ENCODE results near the gene CHRM3.
"Not testable (repeated sequence)": the region's sequence is repeated elsewhere in the genome, so short reads cannot be mapped to it uniquely, and the experiment has no call there.

CHRM3 gene

DNA sequence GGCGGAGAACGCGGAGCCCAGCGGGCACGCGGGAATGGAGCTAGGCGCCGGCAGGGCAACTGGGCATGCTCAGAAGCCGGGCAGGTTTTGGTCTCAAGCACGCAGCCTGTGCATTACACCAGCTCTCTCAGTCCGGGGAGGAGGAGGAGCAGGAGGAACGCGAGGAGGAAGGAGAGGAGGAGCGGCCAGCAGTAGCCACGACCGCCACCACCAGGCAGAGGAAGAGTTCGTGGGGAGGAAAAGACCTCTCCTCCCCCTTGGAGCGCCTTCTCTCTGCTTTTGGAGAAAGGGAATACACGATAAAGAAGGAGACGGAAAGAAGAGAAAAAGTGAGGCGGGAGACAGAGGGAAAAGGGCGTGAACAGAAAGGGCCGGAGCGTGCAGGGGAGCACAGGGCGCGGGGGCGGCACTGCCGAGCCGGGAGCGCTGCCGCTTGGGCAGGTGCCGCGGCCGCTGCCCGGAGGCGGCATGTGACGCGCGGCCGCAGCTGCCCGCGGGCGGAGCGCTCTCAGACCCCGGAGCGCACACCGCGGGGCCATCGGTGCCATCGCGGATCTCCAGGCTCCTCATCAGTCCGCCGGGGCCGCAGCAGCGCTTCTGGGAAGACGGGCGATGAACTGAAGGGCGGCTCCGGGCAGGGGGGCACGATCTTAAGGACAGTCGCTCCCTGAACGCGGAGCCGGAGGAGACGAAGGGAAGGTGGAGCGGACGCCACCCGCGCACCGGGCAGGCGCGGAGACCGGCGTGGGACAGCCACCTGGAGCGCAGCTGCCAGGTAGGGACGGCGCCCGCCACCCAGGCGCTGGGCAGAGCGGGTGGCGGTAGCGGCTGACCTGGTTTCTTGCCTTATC lies at the start of gene CHRM3:
Gene CHRM3, plus strand, starts transcription at position 116 of the 851 bp plus-strand sequence. CDS start 520,884 bp downstream, outside the sequence.
- no peak for DNase-seq (ENCODE audit: low read depth)

DNA sequence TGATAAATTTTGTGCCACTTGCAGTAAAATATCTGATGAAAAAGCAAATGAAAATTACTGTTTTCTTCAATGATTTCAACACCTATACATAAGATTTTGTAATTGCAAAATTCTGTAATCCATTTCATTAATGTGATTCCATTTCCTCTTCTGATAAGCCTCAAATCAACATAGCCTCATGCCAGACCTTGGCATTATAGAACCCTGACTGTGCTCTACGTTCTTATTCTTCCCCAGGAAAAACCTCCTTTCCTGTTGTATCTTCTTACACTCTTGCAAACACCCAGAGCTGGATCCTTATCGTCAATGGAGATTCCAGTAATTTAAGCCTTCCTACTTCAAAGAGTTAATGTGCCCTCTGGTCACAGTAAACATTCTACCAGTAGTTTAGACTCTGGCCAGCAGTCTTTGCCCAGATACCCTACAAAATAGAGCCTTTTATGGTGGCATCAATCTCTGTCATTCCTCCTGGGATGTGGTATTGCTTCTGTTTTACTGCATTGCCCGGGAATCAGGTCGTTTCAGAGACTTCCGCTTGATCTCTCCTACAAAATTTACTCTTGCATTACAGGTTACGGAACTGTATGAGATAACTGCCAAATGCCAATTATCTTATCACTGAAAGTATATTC lies 48.5 kb upstream of the CHRM3 start:
- DNase-seq (ENCODE audit: low read depth), result no peak

DNA sequence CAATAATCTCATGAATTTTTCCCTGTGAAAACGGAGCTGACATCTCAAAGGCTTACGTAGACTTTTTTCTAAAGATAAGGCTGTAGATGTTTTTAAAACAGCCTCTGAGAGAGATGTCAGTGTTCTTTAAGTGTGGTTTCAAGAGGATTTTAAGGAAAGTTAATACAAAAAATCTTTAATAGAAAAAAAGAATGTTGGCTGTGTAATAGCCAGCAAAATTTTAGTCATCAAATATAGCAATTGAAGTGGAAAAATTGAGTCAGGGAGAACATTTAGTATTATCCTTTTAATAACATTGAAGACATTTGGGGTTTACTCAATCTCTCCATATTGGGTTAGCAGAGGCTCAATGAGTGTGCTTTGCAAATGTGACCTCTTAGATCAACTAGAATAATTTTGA lies 38.6 kb upstream of the CHRM3 start:
- no peak for DNase-seq (ENCODE audit: low read depth)

DNA sequence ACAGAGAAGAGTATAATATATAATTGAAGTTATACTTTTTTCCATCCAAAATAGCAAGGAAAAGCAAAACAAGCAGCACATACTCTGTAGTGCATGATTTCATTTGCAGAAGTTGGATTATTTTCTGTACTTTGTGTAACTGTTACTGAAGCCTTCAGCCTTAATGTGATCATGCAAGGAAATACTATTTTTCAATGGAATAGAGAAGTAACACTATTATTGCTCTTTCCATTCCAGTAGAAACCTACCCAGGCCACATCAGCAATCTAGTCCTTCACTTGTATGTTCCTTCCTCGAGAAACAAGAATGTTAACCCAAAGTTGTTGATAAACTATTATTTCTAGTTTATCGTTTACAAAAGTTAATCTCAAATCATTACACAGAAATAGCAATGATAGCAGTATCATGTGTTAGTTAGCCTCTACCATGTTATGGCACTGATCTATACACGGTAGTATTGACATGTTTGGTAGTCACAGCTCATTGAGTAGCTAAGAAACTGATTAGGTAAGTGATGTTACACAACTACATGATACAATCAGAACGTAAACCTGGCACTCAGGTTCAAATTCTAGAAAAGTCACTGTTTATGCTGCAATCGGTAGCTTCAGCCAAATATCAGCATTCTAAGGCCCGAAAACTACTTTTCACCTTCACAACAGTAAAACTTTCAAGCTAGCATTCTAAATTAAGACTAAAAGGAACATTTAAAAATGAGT lies 37.6 kb upstream of the CHRM3 start:
- no peak for DNase-seq (ENCODE audit: low read depth)

DNA sequence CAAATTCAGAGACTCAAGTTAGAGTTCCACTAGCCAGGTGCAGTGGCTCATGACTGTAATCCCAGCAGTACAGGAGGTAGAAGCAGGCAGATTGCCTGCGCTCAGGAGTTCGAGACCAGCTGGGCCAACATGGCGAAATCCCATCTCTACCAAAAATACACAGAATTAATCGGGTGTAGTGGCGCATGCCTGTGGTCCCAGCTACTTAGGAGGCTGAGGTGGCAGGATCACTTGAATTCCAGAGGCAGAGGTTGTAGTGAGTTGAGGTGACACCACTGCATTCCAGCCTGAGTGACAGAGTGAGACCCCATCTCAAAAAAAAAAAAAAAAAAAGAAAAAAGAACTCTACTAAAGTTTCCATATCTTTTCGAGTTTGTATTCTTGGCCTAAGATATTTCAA lies 36.7 kb upstream of the CHRM3 start:
- DNase-seq (ENCODE audit: low read depth), result no peak

DNA sequence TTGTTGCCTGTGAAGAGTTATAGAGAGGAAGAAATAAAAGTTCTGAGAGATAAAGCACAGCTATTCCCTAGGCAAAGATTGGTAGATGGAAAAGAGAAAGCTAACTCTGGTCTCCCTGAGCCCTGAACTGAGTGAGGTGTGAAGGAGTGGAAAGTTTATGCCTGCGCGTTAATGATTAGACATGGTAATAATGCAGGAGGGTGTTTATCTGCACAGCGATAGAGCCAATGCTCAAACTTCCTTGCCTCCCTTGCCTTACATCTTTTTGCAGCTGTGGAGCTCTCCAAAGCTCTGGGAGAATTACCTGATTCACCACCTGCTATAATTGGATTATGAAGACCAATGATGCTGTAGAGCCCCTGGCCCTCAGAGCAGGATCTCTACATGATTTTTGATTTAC lies 32.8 kb upstream of the CHRM3 start:
- DNase-seq (ENCODE audit: low read depth), result no peak

DNA sequence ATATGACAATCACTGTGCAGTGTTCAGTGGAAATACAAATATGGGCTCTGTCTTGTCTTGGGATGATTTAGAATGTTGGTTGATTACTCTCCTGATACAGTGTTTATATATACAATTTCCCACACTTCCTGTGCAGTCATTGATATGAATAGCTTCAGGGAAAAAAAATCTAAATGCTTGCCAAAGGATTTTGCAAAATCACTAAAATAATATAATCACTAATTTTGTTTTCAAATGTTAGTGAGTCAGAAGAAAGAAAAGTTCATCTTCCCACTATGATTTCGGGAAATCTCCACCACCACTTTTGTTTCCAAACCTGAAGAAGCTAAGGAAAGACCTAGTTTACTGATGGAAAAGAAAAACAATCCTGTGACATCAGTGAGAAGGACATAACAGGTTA lies 32.1 kb upstream of the CHRM3 start:
- DNase-seq (ENCODE audit: low read depth), result no peak

DNA sequence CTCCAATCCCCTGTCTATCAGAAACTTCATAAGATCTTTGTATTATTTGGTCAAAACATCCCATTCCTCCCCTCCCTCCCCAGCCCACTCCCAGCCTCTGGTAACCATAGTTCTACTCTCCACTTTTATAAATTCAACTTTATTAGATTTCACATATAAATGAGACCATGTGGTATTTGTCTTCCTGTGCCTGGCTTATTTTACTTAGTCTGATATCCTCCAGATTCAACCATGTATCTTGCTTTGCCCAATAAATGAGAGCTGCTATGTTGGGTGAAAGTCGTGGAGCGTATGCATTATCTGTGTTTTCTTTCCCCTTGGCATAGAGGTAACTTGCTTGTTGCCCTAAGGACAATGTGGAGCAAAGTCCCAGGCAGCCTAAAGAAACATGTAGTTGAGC lies 28.5 kb upstream of the CHRM3 start:
- no peak for DNase-seq (ENCODE audit: low read depth)

DNA sequence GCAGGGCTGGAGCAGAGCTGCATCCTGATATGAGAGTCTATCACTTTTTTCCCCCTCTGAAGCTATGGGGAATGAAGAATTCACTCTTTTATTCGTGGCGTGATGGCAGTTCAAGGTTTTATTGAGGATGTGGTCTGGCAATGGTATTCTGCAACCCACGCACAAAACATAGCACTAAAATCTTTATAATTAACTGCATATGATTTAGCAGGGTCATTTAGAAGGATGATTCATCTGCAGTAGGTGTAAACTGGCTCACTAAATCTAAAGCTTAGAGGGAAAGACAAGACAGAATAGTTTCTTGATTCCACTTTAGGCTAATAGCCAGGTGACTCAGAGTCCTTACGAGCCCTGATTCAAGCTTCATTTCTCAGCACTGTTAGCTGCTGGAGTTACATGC lies 25.0 kb upstream of the CHRM3 start:
- DNase-seq (ENCODE audit: low read depth), result peak; percentile 35

DNA sequence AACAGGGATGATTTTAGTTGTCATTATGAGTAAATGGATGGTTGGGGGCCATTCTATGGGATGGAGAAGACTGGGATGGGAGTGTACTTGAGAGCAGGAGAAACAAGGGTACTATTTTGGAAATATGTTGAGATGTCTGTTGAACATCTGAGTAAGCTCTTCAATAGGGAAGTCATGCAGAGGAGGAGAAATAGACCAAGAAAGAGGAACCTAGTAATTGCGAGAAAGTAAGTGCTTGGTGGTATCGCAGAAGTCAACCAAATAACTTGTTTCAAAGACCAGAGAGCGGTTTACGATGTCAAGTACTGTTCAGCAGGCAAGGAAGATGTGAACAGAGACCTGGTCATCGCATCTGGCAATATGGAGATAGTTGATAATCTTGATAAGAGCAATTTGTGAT lies 22.4 kb upstream of the CHRM3 start:
- DNase-seq (ENCODE audit: low read depth), result no peak

DNA sequence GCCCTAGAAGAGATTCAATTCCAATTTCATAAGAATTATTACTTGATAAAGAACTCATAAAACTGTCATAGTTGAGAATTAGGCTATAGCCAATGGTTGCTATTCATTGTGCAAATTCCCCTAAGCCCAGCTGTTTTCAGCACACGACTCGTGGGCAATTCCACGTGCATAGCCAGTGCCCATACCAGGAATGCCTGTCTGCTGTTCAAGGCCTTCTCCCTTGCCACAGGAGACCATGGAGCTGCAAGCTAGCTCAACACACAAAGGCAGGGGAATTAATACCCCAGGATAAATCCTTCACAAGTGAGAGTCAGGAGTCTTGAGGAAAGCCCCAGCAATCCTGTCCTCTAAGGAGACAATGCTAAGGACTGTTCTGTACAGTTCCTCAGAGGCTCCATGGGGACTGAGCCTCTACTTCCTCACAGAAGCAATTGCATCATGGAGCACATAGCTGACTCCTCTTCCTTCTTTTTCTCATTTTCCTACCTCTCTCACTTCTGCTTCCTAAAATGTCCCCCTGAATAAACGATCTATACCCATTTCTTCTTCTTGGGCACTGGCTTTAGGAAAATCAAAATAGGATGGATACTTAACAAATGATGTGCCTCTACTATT lies 19.1 kb upstream of the CHRM3 start:
- no peak for DNase-seq (ENCODE audit: low read depth)

DNA sequence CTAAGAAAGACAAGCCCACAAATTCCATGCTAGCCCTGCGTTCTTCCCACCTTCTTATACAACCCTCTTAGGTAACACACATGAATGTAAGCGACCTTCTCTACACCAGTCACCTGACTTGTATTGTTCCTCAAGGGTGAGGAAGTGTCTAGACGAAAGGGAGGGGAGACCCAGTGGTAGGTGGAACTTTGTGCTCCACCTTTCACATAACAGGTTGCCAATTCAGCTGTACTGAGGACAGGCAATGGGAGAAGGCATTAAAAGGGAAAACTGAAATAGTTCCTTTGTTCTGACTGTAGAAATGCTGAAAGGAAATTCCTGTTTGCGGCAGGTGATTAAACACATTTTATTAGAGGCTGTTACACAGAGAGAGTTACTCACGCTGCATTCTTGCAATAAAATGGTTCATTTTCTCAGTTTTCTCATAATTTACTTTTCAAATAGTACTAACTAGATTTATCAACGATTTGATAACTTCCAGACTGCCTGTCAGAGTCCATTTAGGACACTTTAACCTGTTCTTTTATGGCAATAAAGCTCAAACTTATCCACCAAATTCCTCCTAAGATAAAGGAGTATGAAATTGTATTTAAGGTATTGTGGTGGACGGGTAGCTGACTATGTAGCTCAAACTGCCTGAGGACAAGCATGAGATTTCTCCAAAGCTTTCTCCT lies 17.8 kb upstream of the CHRM3 start:
- no peak for DNase-seq (ENCODE audit: low read depth)

DNA sequence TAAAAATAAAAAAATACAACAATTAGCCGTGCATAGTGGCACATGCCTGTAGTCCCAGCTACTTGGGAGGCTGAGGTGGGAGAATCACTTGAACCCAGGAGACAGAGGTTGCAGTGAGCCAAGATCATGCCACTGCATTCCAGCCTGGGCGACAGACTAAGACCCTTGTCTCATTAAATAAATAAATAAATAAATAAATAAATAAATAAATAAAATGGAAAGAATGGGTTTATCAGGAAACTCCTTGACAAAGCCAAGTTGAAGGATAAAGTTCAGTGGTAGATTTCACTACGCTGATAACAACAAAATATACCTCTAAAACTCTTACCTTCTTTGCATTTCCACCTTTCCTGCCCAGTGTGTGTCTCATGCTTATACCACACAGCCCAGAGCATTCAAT lies 15.5 kb upstream of the CHRM3 start:
- DNase-seq (ENCODE audit: low read depth), result not testable (repeated sequence)

DNA sequence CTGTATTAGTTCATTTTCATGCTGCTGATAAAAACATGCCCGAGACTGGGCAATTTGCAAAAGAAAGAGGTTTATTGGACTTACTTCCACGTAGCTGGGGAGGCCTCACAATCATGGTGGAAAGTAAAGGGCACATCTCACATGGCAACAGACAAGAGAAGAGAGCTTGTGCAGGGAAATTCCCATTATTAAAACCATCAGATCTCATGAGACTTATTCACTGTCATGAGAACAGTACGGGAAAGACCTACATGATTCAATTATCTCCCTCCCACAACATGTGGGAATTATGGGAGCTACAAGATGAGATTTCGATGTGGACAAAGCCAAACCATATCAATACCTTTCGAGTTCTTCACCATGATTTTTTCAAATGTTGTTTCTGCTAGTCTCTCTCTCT lies 3.7 kb upstream of the CHRM3 start:
- DNase-seq (ENCODE audit: low read depth), result no peak

DNA sequence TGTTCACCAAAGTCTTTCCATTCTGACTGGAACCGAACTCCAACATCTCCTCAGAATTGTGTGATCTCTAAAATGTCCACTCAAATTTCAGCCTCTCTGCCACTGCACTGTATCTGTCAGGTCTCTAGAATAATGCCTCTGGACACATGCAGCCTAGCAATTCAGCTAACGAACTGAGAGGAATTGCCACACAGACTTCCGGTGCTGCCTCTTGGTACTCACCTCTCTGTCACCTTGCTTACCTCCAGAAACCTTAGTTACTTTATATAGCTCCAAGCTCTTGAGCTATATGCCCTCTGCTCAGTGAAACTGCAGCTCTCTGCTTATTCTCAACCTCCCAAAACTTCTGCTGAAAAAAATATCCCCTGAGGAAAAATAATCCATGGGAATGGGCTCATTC lies 2.7 kb upstream of the CHRM3 start:
- no peak for DNase-seq (ENCODE audit: low read depth)

DNA sequence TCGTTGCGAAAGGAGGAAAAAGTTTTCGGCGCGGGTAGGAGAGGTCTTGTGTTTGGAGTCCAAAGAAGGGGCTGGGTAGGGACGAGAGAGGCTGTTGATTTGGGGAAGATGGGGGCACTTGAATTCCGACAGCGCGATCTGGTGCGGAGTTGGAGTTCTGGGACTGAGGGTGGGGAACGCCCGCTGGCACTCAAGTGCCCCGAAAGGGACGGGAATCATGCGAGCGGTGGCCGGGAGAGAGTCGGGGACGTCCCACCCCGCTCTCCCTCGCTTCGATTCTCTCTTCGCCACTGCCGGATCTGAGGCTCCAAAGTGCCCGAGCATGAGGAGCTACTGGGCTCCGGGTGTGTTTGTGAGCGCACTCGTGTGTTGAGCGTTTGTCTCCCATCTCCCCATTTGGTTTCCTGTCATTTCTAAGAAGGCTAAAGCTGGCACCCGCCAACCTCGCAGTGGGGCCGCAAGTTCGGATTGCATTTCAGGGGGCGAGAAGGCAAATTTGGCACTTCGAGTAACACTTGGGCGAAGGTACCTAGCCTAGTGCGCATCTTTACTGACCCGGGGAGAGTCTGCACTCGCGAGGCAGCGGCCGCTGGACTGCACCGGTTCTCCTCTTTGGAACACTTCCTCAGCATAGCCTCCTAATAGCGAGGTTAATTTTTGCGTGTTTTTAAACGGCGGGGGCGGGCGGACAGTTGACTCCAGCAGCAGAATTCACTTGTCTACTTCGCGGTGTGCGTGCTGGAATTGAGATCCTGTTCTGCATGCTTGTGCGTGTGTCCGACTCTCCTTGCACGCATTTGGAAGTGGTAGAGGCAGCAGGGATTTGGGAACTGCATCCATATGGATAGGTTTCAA lies 1.2 kb downstream of the CHRM3 start:
- DNase-seq (ENCODE audit: low read depth), result no peak

DNA sequence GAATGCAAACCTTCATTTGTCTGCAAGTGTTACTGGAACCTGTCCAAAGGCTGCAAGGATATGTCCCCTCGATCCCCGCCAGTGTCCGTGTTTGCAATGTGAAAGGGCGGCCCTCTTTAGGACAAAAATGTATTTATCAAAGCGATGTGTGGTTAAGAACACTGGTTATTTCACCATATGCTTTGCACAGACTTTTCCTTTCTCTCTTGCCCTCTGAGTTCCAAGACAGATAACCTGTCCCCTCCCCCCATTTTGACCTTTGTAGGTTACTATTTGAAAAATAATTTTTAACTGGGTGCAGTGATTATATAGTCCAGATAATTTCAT lies 1.8 kb downstream of the CHRM3 start:
- no peak for DNase-seq (ENCODE audit: low read depth)

DNA sequence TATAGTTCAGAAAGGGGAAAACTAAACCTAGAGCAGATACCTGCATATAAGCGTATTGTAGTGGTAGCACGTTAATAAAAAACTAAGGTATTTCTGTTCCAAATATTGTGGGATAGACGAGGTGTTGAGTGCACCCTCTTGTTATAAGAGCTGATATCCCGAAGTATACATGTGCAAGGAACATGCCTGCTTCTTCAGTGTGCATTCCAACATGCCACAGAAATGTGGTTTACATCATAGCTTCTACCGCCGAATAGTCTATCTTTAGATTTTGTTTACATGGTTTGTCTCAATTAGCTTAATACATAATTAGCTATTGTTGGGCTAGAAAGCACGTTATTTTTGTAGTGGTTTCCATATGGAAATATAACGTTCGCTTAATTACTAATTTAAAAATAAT lies 2.2 kb downstream of the CHRM3 start:
- DNase-seq (ENCODE audit: low read depth), result no peak

DNA sequence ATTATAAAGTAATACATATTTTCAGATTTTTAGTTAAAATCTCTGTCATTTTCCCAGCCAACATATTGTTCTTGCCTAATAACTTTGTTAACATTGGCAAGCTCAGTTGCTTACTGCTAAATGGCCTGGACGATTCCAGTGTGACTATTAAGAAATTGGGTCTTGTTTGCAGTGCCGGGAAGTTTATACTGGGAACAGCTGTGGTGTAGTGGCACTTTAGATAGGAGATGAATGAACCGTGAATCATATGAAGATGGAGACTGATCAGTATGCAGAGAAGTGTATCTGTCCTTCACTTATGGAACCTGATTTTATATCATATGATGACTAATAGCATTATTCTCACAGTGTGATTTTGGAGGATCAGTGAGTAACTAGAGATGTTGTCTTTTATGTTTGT lies 3.3 kb downstream of the CHRM3 start:
- DNase-seq (ENCODE audit: low read depth), result no peak

DNA sequence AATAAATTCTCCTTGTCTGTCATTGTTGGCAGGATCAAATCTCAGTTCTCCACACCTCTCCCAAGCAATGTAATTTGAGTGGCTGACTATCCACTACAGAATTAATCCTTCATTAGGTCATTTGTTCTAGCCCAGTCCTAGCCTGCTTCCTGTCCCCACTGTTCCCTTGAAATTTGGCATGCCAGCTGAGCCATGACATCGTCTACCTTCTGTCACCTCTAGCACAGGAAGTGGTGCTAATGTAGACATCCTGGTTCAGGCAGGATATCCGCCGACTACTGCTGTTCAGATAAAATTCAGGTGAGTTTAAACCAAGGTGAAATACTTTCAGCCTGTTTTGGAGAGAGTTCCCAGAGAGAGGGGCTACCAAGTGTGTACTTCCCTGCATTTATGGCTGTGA lies 5.9 kb downstream of the CHRM3 start:
- DNase-seq (ENCODE audit: low read depth), result no peak

DNA sequence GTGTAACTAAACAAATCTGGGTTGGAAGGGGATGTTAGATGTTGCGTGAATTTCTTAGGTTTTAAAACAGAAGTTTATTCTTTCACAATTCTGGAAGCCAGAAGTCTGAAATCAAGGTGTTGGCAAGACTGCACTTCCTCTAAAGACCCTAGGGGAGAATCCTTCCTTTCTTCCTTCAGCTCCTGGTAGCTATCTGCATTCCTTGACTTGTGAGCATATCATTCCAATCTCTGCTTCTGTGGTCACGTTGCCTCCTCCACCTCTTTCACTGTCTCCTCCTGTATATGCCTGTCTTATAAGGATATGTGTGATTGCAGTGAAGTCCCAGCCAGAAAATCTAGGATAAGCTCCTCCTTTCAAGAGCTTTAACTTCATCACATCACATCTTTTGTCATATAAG lies 7.7 kb downstream of the CHRM3 start:
- no peak for DNase-seq (ENCODE audit: low read depth)

Measured in GM04504 (cell line).